Breast epithelium (tissue), 4 donors: Measurements from ENCODE around the gene KIAA1549. TPM values are rescaled to one million over a fixed set of nuclear protein-coding genes. Genes with fewer than 3 reads are reported as not detected.

Experiments
- DNase-seq, 2 donors: peaks; one replicate each; pipeline ENCODE4 v3.0.0-alpha.2; 2019; ENCODE audit warnings: low spot score in 2 of 2
- H3K27ac ChIP-seq, 2 donors: fragments of 200-600 bp; sonication (generic) in 1 of 2; one replicate each; pipeline ENCODE4 v1.5.1; 2016 to 2019; ENCODE audit warnings: mild to moderate bottlenecking in 1 of 2
- H3K27me3 ChIP-seq, 2 donors: fragments of 200-600 bp; sonication (generic) in 1 of 2; one replicate each; pipeline versions ENCODE4 v1.5.1 to v1.6.0; 2017 to 2019; ENCODE audit warnings: control low read depth in 1 of 2, mild to moderate bottlenecking in 1 of 2
- H3K36me3 ChIP-seq: fragments of 200-600 bp; one replicate; pipeline ENCODE4 v1.5.1; 2019
- H3K4me1 ChIP-seq, 2 donors: fragments of 200-600 bp; sonication (generic); one replicate each; pipeline ENCODE4 v1.5.1; 2016 to 2019; ENCODE audit warnings: control low read depth in 1 of 2
- H3K4me3 ChIP-seq, 3 donors: fragments of 200-600 bp; sonication (generic); 1 replicate in 2 of 3; 2 replicates in 1 of 3; pipeline ENCODE4 v1.5.1; 2016 to 2019; ENCODE audit warnings: mild to moderate bottlenecking in 3 of 3, moderate library complexity in 2 of 3
- H3K9me3 ChIP-seq, 2 donors: fragments of 200-600 bp; sonication (generic) in 1 of 2; one replicate each; pipeline ENCODE4 v1.5.1; 2016 to 2019; ENCODE audit warnings: control low read depth in 1 of 2
- POLR2A ChIP-seq: fragments of 450-650 bp; IDR thresholded peaks from one replicate; pipeline ENCODE4 v1.6.1; 2016; ENCODE audit warnings: antibody characterized with exemption, mild to moderate bottlenecking, moderate library complexity
- POLR2AphosphoS5 ChIP-seq, 3 donors: sonication (generic); formaldehyde crosslinking; IDR thresholded peaks; one replicate each; pipeline ENCODE4 v1.6.1; 2017; ENCODE audit warnings: antibody characterized with exemption in 3 of 3
- intact Hi-C: fragments of 100-400 bp; cut with DNase I; formaldehyde crosslinking; loops from one replicate; pipeline ENCODE4 v1.15.1; 2023; ENCODE audit warnings: low total_unique reads
- total RNA-seq, 3 donors: library from RNA; depleted of rRNA; stranded (reverse); fragments of >200 nt; gene quantifications; one replicate each; pipeline ENCODE4 v1.1.0, GENCODE V29; 2016
- TF ChIP-seq, protein P1 (sequence below), 3 donors: fragments of 450-650 bp; IDR thresholded peaks; one replicate each; pipeline ENCODE4 v1.5.1; 2016 to 2017; ENCODE audit warnings: antibody characterized with exemption in 3 of 3, mild to moderate bottlenecking in 3 of 3, moderate library complexity in 3 of 3

Gene KIAA1549
- total RNA-seq, 3 donors from 2014 or later: 1.8 to 3.9 (median 2.8) TPM

- no peak for TF ChIP-seq POLR2AphosphoS5 (IDR thresholded peaks at IDR 0.05)
- TF ChIP-seq POLR2A: no peak
- TF ChIP-seq, protein P1, sequence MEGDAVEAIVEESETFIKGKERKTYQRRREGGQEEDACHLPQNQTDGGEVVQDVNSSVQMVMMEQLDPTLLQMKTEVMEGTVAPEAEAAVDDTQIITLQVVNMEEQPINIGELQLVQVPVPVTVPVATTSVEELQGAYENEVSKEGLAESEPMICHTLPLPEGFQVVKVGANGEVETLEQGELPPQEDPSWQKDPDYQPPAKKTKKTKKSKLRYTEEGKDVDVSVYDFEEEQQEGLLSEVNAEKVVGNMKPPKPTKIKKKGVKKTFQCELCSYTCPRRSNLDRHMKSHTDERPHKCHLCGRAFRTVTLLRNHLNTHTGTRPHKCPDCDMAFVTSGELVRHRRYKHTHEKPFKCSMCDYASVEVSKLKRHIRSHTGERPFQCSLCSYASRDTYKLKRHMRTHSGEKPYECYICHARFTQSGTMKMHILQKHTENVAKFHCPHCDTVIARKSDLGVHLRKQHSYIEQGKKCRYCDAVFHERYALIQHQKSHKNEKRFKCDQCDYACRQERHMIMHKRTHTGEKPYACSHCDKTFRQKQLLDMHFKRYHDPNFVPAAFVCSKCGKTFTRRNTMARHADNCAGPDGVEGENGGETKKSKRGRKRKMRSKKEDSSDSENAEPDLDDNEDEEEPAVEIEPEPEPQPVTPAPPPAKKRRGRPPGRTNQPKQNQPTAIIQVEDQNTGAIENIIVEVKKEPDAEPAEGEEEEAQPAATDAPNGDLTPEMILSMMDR (IDR thresholded peaks at IDR 0.05): no peak
- Histone ChIP-seq H3K4me3 (no peak overlapping the region), H3K27ac (no peak overlapping the region), H3K4me1 (no peaks in the 10 kb centered on the region), H3K9me3 (no peaks in the 10 kb centered on the region), H3K36me3 (no peaks in the 10 kb centered on the region), H3K27me3 (no peaks in the 10 kb centered on the region)
- DNase-seq: no peak
- intact Hi-C loops: loop anchor here (10.0 kb wide), 1 partner anchor 1718 kb away; no protein-coding TSS in a partner anchor
These were observed 14.0 kb downstream of the KIAA1549 start for GRCh38 chr7:138967159-138967558.

GRCh38 chr7:138964624-138965436 is 16.4 kb downstream of the KIAA1549 start:
- no peaks in the 10 kb centered on the region for H3K9me3 ChIP-seq
- H3K27me3 ChIP-seq: no peaks in the 10 kb centered on the region
- H3K4me1 ChIP-seq: no peaks in the 10 kb centered on the region
- H3K27ac ChIP-seq: no peak overlapping the region
- TF ChIP-seq POLR2A (no peak), POLR2AphosphoS5 (IDR thresholded peaks at IDR 0.05) (no peak)
- TF ChIP-seq, protein P1 (IDR thresholded peaks at IDR 0.05): no peak
- intact Hi-C loops: loop anchor here (10.0 kb wide), 1 partner anchor 1720 kb away; no protein-coding TSS in a partner anchor
- no peak for DNase-seq
- no peak overlapping the region for H3K4me3 ChIP-seq
- no peaks in the 10 kb centered on the region for H3K36me3 ChIP-seq

DNA sequence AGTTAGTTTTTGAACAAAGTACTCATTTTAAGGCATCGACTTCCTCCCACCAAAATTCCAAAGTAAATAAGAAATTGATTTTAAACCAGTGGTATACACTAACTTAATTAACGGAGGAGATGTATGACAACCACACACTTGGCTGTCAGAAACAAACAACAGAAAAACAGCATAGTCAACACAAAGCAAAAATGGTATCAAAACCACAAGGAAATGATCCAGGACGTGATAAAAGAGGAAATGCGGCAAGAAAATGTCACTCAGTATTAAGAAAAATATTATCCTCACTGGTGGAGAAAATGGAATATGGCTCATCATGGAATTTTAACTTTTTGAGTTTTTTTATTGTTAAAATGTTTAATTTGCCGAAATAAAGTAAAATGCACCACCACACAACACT is 17.5 kb downstream of the KIAA1549 start:
- no peak overlapping the region for H3K4me3 ChIP-seq
- intact Hi-C loops: loop anchor here (10.0 kb wide), 1 partner anchor 1721 kb away; no protein-coding TSS in a partner anchor

GRCh38 chr7:138962561-138963270 is 18.5 kb downstream of the KIAA1549 start:
- no peak for DNase-seq
- Histone ChIP-seq H3K36me3 (no peaks in the 10 kb centered on the region), H3K9me3 (no peaks in the 10 kb centered on the region), H3K4me3 (no peak overlapping the region), H3K27me3 (no peaks in the 10 kb centered on the region), H3K4me1 (no peaks in the 10 kb centered on the region), H3K27ac (no peak overlapping the region)
- no peak for TF ChIP-seq POLR2A
- TF ChIP-seq, protein P1 (IDR thresholded peaks at IDR 0.05): no peak
- TF ChIP-seq POLR2AphosphoS5 (IDR thresholded peaks at IDR 0.05): no peak
- intact Hi-C loops: loop anchor here (10.0 kb wide), 1 partner anchor 1722 kb away; no protein-coding TSS in a partner anchor

More for the DNA sequence above, 17.5 kb downstream of the KIAA1549 start:
- no peak for DNase-seq
- H3K4me1 ChIP-seq: no peaks in the 10 kb centered on the region
- H3K27ac ChIP-seq: no peak overlapping the region
- no peaks in the 10 kb centered on the region for H3K9me3 ChIP-seq
- no peaks in the 10 kb centered on the region for H3K36me3 ChIP-seq
- H3K27me3 ChIP-seq: no peaks in the 10 kb centered on the region
- TF ChIP-seq POLR2AphosphoS5 (IDR thresholded peaks at IDR 0.05): no peak
- no peak for TF ChIP-seq POLR2A
- TF ChIP-seq, protein P1 (IDR thresholded peaks at IDR 0.05): no peak
